Stimulated activated CD4-positive, alpha-beta T cell treated with anti-CD3 and anti-CD28 coated beads, Interleukin-4, amount 100 ng/mL, for 1 hour (primary cell): ENCODE data around the gene YBEY.
"Not testable (repeated sequence)": the region's sequence is repeated elsewhere in the genome, so short reads cannot be mapped to it uniquely, and the experiment has no call there.

Experiments
- DNase-seq: peaks from one replicate; pipeline ENCODE4 v3.0.0-alpha.2; 2020

The YBEY gene

GRCh38 chr21:46285761-46286647 is at the start of gene YBEY:
YBEY (plus strand) TSS chr21:46286342; CDS start chr21:46286914, 572 bp downstream.
- DNase-seq: peak; percentile 88

GRCh38 chr21:46237474-46237873 is 48.7 kb upstream of the YBEY start:
- no peak for DNase-seq

GRCh38 chr21:46239817-46240325 is 46.3 kb upstream of the YBEY start:
- no peak for DNase-seq

- DNase-seq: not testable (repeated sequence)
Observed at GRCh38 chr21:46241577-46241976, 44.6 kb upstream of the YBEY start.

GRCh38 chr21:46243325-46243724 is 42.8 kb upstream of the YBEY start:
- DNase-seq: no peak

GRCh38 chr21:46243960-46244361 is 42.2 kb upstream of the YBEY start:
- DNase-seq: no peak

- no peak for DNase-seq
Observed at GRCh38 chr21:46244602-46245001, 41.5 kb upstream of the YBEY start.

GRCh38 chr21:46245213-46245915 is 40.8 kb upstream of the YBEY start:
- no peak for DNase-seq

- DNase-seq: no peak
Observed at GRCh38 chr21:46246345-46246744, 39.8 kb upstream of the YBEY start.

- no peak for DNase-seq
Observed at GRCh38 chr21:46247699-46248421, 38.3 kb upstream of the YBEY start.

- DNase-seq: no peak
Observed at GRCh38 chr21:46248422-46248782, 37.7 kb upstream of the YBEY start.

- no peak for DNase-seq
Observed at GRCh38 chr21:46248827-46249226, 37.3 kb upstream of the YBEY start.

- DNase-seq: no peak
Observed at GRCh38 chr21:46250146-46250725, 35.9 kb upstream of the YBEY start.

GRCh38 chr21:46252840-46253239 is 33.3 kb upstream of the YBEY start:
- no peak for DNase-seq

- DNase-seq: peak; percentile 36
Observed at GRCh38 chr21:46253610-46254124, 32.5 kb upstream of the YBEY start.

- no peak for DNase-seq
Observed at GRCh38 chr21:46254208-46254975, 31.8 kb upstream of the YBEY start.

- no peak for DNase-seq
Observed at GRCh38 chr21:46255166-46255565, 31.0 kb upstream of the YBEY start.

GRCh38 chr21:46255758-46256337 is 30.3 kb upstream of the YBEY start:
- no peak for DNase-seq

- no peak for DNase-seq
Observed at GRCh38 chr21:46256501-46256994, 29.6 kb upstream of the YBEY start.

GRCh38 chr21:46264046-46264689 is 22.0 kb upstream of the YBEY start:
- no peak for DNase-seq

GRCh38 chr21:46264690-46265144 is 21.4 kb upstream of the YBEY start:
- DNase-seq: no peak
